Effector CD4-positive, alpha-beta T cell (primary cell): ENCODE results near the gene TPH2.
A peak's percentile ranks its signal among the peaks of the same experiment; 100 is the strongest.

Experiments used
- DNase-seq: peaks from one replicate; pipeline ENCODE4 v3.0.0-alpha.2; 2020

TPH2 gene

GRCh38 chr12:71967211-71967610 is 28.6 kb downstream of the TPH2 start:
- no peak for DNase-seq

- no peak for DNase-seq
Observed at GRCh38 chr12:71969330-71969729, 30.7 kb downstream of the TPH2 start.

GRCh38 chr12:71970031-71970430 is 31.4 kb downstream of the TPH2 start:
- no peak for DNase-seq

DNA sequence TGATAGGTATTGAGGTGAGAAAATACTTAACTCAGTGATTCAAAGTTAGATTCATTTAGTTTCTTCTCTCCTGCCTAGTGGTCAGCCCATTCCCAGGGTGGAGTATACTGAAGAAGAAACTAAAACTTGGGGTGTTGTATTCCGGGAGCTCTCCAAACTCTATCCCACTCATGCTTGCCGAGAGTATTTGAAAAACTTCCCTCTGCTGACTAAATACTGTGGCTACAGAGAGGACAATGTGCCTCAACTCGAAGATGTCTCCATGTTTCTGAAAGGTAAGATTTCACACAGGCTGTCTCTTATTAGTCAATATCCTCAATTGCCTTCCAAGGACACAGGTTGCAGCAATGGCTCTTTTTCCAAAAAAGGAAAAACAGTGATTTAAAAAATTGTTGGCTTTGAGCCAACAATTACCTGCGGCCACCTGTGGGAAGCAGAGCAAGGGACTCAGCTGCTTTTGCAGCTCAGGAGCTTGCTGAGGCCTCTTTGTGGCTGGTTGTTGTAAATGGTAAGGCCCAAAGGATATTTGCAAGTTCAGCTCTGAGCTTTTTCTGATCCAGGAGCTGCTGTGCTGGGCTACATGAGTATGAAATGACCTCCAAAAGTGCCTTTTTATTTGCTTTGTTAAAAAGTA is 33.9 kb downstream of the TPH2 start:
- DNase-seq, result no peak

DNA sequence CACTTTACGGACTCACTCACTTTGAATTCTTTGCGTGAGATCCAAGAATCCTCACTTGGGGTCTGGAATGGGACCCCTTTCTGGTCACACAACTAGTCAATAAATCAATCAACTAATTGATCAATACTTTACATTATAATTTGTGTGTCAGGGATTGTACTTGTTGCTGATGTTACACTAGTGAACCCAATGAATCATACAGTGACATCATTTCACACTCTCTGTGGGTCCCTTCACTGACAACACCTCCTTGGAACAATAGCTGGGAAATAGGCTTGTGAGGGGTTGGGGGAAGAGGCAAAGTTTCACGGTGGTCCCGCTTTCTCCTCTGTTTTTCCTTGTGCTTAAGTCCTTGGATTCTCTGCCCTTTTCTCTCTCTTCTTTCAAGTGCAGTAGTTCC is 35.0 kb downstream of the TPH2 start:
- DNase-seq, result no peak

DNA sequence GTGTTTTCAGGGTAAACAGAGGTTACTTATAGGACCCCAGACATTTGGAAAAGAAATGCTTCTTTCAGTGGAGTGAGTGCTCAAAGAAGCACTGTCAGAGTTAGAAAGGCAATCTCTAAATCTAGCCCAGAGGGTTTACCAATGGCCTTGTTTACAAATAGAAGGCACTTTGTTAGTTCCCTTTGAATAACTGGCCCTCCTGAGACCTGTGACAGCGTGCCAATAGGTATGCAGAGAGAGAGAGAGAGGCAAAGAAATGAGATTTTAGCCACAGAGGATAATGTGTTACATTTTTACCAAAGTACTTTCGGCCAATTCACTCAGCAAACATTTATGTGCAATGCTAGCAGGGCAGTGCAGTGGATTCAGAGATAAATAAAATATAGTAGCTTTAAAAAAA is 41.9 kb downstream of the TPH2 start:
- no peak for DNase-seq

GRCh38 chr12:71981149-71981548 is 42.5 kb downstream of the TPH2 start:
- no peak for DNase-seq

GRCh38 chr12:71994715-71995114 is 56.1 kb downstream of the TPH2 start:
- no peak for DNase-seq

DNA sequence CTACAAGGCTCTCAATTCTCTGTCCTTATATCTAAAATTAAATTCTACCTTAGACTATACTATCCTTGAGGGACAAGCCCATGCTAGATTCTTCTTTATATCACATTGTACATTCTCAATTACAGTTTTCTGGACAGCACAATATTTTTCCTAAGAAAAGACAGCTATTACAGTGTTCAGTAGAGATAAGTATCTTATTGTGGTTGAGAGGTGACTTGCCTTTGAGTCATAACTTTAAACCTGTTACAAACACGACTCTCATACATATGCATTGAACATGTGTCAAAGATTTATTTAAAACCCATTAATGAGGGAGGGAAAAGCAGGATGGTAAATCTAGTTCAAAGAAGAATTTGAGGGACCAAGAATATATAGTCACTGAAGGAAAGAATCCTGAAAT is 61.1 kb downstream of the TPH2 start:
- DNase-seq, result no peak

GRCh38 chr12:72000969-72001648 is 62.5 kb downstream of the TPH2 start:
- DNase-seq, result no peak

GRCh38 chr12:72006766-72007165 is 68.1 kb downstream of the TPH2 start:
- DNase-seq, result no peak

GRCh38 chr12:72010356-72010755 is 71.7 kb downstream of the TPH2 start:
- no peak for DNase-seq

DNA sequence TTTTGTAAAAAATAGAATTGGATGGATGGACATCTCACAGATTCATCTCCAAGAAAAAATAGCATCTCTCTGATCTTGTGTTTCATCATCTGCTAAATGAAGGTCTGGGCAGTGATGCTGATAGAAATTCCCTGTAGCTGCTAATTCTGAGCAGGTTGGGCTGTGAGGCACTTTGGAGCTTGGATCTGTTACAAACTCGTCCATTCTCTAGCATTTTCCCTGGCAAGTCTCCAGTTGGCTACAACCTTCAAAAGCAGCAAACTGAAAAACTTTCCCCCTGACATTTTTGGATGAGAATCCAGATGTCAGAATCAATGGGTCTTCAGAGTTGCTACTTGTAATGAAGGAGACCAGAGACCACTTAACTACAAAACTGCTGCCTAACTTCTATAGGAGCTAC is 72.7 kb downstream of the TPH2 start:
- DNase-seq, result no peak

DNA sequence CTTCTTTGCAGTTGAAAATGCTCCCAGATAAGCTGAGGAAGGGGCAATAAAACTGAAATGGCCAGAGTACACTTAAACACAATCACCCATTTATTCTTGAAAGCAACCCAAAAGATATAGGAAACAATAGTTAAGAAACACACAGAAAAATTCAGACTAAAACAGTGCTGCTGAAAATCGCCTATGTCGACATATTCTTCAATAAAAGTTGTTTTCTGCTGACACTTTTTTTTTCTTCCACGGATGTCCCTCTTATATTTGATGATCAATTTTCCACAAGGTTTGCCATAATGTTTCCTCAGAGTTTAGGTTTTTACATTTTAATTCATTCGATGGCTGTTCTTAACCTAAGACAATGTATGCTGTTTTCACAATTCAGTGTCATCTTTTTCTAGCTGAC is 74.2 kb downstream of the TPH2 start:
- DNase-seq, result no peak

DNA sequence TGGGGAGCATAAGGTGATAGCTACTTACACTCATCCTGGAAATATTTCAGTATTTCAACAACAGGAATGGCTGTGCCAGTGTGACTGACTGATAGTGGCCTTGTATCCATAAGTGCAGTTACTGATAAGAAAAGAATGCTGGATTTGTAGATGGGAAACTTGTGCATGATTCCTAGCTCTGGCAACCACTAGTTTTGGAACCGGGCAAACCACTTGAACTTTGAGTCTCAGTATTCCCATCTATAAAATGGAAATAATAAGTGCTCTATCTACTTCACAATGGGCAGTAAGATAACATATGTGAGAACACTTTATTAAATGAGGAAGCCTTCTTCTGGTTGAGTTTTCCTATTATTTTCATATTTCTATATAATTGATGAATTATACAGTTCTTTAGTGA is 77.2 kb downstream of the TPH2 start:
- DNase-seq, result no peak

DNA sequence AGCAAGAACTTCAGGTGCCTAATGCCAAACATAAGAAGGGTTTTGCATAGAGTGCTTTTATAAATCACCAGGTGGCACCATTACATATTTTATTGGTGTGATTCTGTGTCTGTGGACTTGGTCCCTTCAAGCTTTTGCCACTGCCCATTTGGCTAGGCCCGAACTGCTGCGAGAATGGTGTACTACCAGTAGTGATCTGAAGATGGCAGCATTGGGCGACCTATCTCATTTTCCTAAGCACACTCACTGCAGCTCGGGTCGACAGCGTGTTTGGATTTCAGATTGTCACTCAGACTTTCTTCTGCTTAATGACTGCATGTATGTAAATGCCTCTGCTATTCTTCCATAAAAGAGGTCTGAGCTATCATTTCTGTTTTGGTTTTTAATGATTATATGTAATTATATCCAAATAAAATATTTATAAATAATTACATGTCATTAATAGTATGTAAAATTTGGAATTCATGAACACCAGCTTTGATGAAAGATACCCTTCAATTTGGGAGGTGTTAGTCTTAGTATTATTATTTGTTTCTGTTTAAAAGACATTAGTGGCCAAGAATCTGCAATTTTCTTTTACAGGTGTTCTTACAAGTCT is 78.5 kb downstream of the TPH2 start:
- peak; percentile 30 for DNase-seq

GRCh38 chr12:72018036-72018435 is 79.4 kb downstream of the TPH2 start:
- no peak for DNase-seq

GRCh38 chr12:72024613-72025012 is 86.0 kb downstream of the TPH2 start:
- no peak for DNase-seq

DNA sequence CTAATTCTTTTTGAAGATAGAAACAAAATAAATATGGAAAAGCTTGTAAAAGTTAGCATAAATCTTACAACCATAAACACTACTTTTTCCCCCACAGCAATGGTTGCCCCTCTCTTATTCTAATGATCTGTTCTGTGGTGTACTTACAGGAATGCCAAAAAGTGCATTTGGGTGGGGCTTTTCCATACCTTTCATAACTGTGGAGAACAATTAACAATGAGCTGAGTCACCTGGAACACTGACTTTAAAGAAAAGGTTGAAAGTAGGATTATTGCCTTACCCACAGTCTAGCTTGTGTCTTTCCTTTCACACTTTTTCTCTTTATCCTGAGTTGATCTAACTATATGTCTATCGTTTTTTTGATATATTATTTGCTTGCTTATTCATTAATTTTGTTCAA is 86.9 kb downstream of the TPH2 start:
- DNase-seq, result no peak

- no peak for DNase-seq
Observed at GRCh38 chr12:72028966-72029365, 90.3 kb downstream of the TPH2 start.

- DNase-seq, result no peak
Observed at GRCh38 chr12:72030277-72030676, 91.6 kb downstream of the TPH2 start.

GRCh38 chr12:72031066-72031465 is 92.4 kb downstream of the TPH2 start:
- no peak for DNase-seq

DNA sequence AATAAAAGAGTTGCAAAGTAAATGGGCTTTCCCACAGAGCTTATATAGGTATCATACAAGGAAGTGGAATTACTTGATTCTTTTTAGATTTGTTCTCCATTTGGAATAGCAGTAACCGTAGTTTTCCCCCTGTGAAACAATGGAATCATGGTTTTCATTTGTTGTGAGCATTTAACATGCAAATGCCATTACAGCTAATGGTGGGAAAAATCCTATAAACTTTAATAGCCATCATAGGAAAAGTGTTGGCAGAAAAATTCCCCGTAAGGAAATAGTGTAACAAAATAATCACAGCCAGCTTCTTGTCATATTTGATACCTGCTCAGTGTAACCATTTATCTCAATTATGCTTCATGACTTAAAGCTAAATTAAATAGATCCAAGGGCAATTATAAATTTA is 95.3 kb downstream of the TPH2 start:
- no peak for DNase-seq

GRCh38 chr12:72035625-72036024 is 97.0 kb downstream of the TPH2 start:
- DNase-seq, result no peak

DNA sequence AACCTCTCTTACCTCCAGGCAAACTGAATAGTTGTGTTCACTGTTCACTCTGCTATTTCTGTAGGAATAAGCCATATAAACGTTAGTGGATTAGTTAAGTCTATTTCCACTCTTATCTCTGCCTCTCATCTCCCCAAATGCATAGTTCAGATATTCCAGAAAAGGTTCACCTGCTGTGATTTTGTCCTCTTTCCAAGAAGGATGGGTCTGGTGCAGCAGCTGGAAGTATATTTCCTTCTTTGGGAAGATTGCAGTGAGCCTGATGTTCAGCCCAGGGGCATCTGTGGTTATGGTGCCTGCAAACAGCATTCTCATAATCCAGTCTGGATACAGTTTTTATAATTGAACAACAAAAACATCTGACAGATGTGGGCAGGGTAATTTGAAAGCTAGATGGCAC is 97.7 kb downstream of the TPH2 start:
- DNase-seq, result no peak
